Endothelial cell of umbilical vein (primary cell): ENCODE measurements around the gene DOCK1. TPM values are rescaled to one million over a fixed set of nuclear protein-coding genes. Genes with fewer than 3 reads are reported as not detected.

Source experiments
- BruUV-seq: library from RNA; stranded (reverse); fragments of 400-500 nt; replicated peaks from 2 replicates; lab custom pipeline; 2021; lab: Mats Ljungman, UMichigan
- CTCF ChIA-PET: fragments of 300-600, 350-600 bp; sonication (Branson Sonifier 250); formaldehyde crosslinking; loops from one replicate; lab custom pipeline; 2021; ENCODE audit warnings: antibody characterized with exemption, inconsistent platforms; lab: Charles Lee
- POLR2A ChIA-PET: fragments of 300-600, 350-600 bp; sonication (Branson Sonifier 250); formaldehyde crosslinking; loops from one replicate; lab custom pipeline; 2021; ENCODE audit warnings: antibody characterized with exemption, inconsistent platforms; lab: Charles Lee
- DNase-seq: peaks from one replicate; pipeline ENCODE4 v3.0.0-alpha.2; 2011; ENCODE audit warnings: low read depth, low spot score
- FAIRE-seq: peaks from 2 replicates; lab custom pipeline; 2011; peaks lifted over from hg19 to GRCh38; lab: Jason Lieb, UNC
- H2AFZ ChIP-seq: 2 replicates; pipeline ENCODE4 v1.6.0; 2012; ENCODE audit warnings: low read depth, low read length, control low read depth, inconsistent platforms
- H3K27ac ChIP-seq: 2 replicates; pipeline ENCODE4 v1.5.1; 2011; ENCODE audit warnings: low read depth, mild to moderate bottlenecking, control low read depth, low read length, moderate library complexity; ENCODE audit not compliant: insufficient read depth
- H3K27me3 ChIP-seq, 2 experiments: 2 replicates each; pipeline versions ENCODE4 v1.6.0 to v1.6.1; 2011; ENCODE audit warnings: low read length in 2 of 2, mixed read lengths in 1 of 2; ENCODE audit not compliant: control insufficient read depth in 2 of 2, insufficient read depth in 2 of 2
- H3K36me3 ChIP-seq, 2 experiments: 2 replicates in 1 of 2; 3 replicates in 1 of 2; pipeline ENCODE4 v1.5.1; 2011; ENCODE audit warnings: low read length in 2 of 2, mild to moderate bottlenecking in 1 of 2, moderate library complexity in 1 of 2; ENCODE audit not compliant: control insufficient read depth in 2 of 2, insufficient read depth in 2 of 2; ENCODE audit errors: extremely low read depth in 1 of 2
- H3K4me1 ChIP-seq: 3 replicates; pipeline ENCODE4 v1.5.1; 2011; ENCODE audit warnings: mild to moderate bottlenecking, low read length; ENCODE audit not compliant: control insufficient read depth, insufficient read depth; ENCODE audit errors: extremely low read depth
- H3K4me2 ChIP-seq: 2 replicates; pipeline ENCODE4 v1.6.1; 2011; ENCODE audit warnings: low read length, control low read depth, mixed read lengths; ENCODE audit not compliant: insufficient read depth
- H3K4me3 ChIP-seq, 3 experiments: fragments of 200-600 bp in 1 of 3; sonication (generic), shearing (Covaris generic) in 1 of 3; replicated peaks in 1 of 3; 2 replicates each; pipeline ENCODE4 v1.5.1; 2011 to 2016; ENCODE audit warnings: control low read depth in 3 of 3, low read length in 3 of 3, mild to moderate bottlenecking in 2 of 3, inconsistent platforms in 1 of 3, low read depth in 1 of 3, moderate library complexity in 1 of 3; ENCODE audit not compliant: insufficient read depth in 1 of 3
- H3K79me2 ChIP-seq: 2 replicates; pipeline ENCODE4 v1.6.0; 2012; ENCODE audit warnings: low read length, inconsistent platforms; ENCODE audit not compliant: control insufficient read depth, insufficient read depth
- H3K9ac ChIP-seq: replicated peaks from 2 replicates; pipeline ENCODE3; 2011; ENCODE audit warnings: low read length, control low read depth; ENCODE audit not compliant: insufficient read depth; ENCODE audit errors: extremely low read depth
- H3K9me1 ChIP-seq: replicated peaks from 3 replicates; pipeline ENCODE4 v1.6.0; 2011; ENCODE audit warnings: mild to moderate bottlenecking, low read length; ENCODE audit not compliant: control insufficient read depth, insufficient read depth; ENCODE audit errors: extremely low read depth
- H3K9me3 ChIP-seq: replicated peaks from 2 replicates; pipeline ENCODE4 v1.5.1; 2012; ENCODE audit warnings: low read length, inconsistent platforms; ENCODE audit not compliant: control insufficient read depth, insufficient read depth
- H4K20me1 ChIP-seq: replicated peaks from 2 replicates; pipeline ENCODE3; 2011; ENCODE audit warnings: mild to moderate bottlenecking, low read length; ENCODE audit not compliant: control insufficient read depth, insufficient read depth; ENCODE audit errors: extremely low read depth
- EZH2 ChIP-seq: IDR thresholded peaks from 2 replicates; pipeline ENCODE4 v1.6.1; 2012; ENCODE audit warnings: borderline replicate concordance, low read depth, mild to moderate bottlenecking, moderate library complexity, low read length, inconsistent platforms; ENCODE audit not compliant: severe bottlenecking
- FOS ChIP-seq: IDR thresholded peaks from 2 replicates; pipeline ENCODE4 v1.6.1; 2011; ENCODE audit warnings: mild to moderate bottlenecking, low read length, moderate library complexity, borderline replicate concordance; ENCODE audit not compliant: insufficient read depth
- GATA2 ChIP-seq: IDR thresholded peaks from 2 replicates; pipeline ENCODE4 v1.7.0; 2011; ENCODE audit warnings: low read depth, mild to moderate bottlenecking, moderate library complexity, mixed read lengths, low read length; ENCODE audit not compliant: insufficient read length, insufficient read depth
- JUN ChIP-seq: IDR thresholded peaks from 2 replicates; pipeline ENCODE4 v1.6.1; 2011; ENCODE audit warnings: borderline replicate concordance, low read depth; ENCODE audit not compliant: insufficient read length, insufficient read depth
- MYC ChIP-seq: IDR thresholded peaks from one replicate; pipeline ENCODE4 v1.6.1; 2011; ENCODE audit warnings: mild to moderate bottlenecking, low read depth, low read length
- POLR2A ChIP-seq: IDR thresholded peaks from 2 replicates; pipeline ENCODE4 v1.6.1; 2012; ENCODE audit warnings: low read depth, mild to moderate bottlenecking, control low read depth, low read length
- POLR2AphosphoS5 ChIP-seq: IDR thresholded peaks from 2 replicates; pipeline ENCODE4 v1.6.1; 2012; ENCODE audit warnings: low read depth, mild to moderate bottlenecking, control low read depth, low read length, moderate library complexity; ENCODE audit not compliant: insufficient read depth
- dilution Hi-C: fragments of 300-500 bp; cut with MboI; formaldehyde crosslinking; loops from one replicate; pipeline ENCODE4 v1.15.0; 2019; ENCODE audit warnings: low sequenced_read_pairs; ENCODE audit not compliant: extremely low pct_ligation_motif_present
- intact Hi-C: fragments of 100-400 bp; cut with micrococcal nuclease; formaldehyde crosslinking; loops from one replicate; pipeline ENCODE4 v1.10.0; 2022
- polyA plus RNA-seq, 4 experiments: library from polyadenylated mRNA; depleted of rRNA in 3 of 4; stranded (reverse) in 3 of 4; unstranded in 1 of 4; fragments of >200 nt; gene quantifications; 2 replicates each; pipeline versions ENCODE4 v1.2.1 to v1.2.3, GENCODE V29; 2011 to 2012; ENCODE audit warnings: missing spikeins in 1 of 4
- total RNA-seq: library from RNA; stranded (reverse); gene quantifications from 2 replicates; pipeline ENCODE4 v1.2.3, GENCODE V29; 2021
- TF ChIP-seq, protein P1 (sequence below): IDR thresholded peaks from 2 replicates; pipeline ENCODE4 v1.6.1; 2011; ENCODE audit not compliant: insufficient read depth, insufficient read length
- TF ChIP-seq, protein P2 (sequence below), 2 donors: IDR thresholded peaks; 1 replicate in 1 of 2; 2 replicates in 1 of 2; pipeline ENCODE4 v1.5.1; 2011; ENCODE audit warnings: low read length in 2 of 2, mild to moderate bottlenecking in 2 of 2, moderate library complexity in 2 of 2, control low read depth in 1 of 2, inconsistent platforms in 1 of 2, low read depth in 1 of 2; ENCODE audit not compliant: insufficient read depth in 1 of 2; ENCODE audit errors: extremely low read depth in 1 of 2

Gene DOCK1
- total and polyA plus RNA-seq, 2 donors (not counting 3 experiments of a cell fraction or from before 2014, with no cell fraction given), result 22.5 to 83.1 TPM

- no peak overlapping the region for H3K27ac ChIP-seq
- H3K36me3 ChIP-seq, result peaks cover 0 to 2% of the 10 kb centered on the region in 2 experiments
- no peaks in the 10 kb centered on the region for H3K9me3 ChIP-seq
- ChIA-PET CTCF (interaction anchor here (1.2 kb wide), 1 partner anchor 36 kb away, joined by 4 read pairs; no protein-coding TSS in a partner anchor), POLR2A (no interaction called here)
- BruUV-seq, result no TSS peak
- H3K9ac ChIP-seq, result no peak overlapping the region
- dilution Hi-C loops, result no loop called here
- no peaks in the 10 kb centered on the region for H4K20me1 ChIP-seq
- no peaks in the 10 kb centered on the region for H3K9me1 ChIP-seq
- no peak overlapping the region for H3K4me3 ChIP-seq
- no peak for FAIRE-seq
- intact Hi-C loops, result no loop called here
- no peak overlapping the region for H2AFZ ChIP-seq
- no peak overlapping the region for H3K4me2 ChIP-seq
- H3K79me2 ChIP-seq, result no peaks in the 10 kb centered on the region
- H3K4me1 ChIP-seq, result no peaks in the 10 kb centered on the region
- no peak for DNase-seq
- no peaks in the 10 kb centered on the region for H3K27me3 ChIP-seq
- TF ChIP-seq FOS (no peak), POLR2AphosphoS5 (no peak), EZH2 (no peak), POLR2A (no peak), JUN (no peak), MYC (no peak), GATA2 (no peak)
- TF ChIP-seq, protein P1, sequence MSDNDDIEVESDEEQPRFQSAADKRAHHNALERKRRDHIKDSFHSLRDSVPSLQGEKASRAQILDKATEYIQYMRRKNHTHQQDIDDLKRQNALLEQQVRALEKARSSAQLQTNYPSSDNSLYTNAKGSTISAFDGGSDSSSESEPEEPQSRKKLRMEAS, result no peak
- TF ChIP-seq, protein P2, sequence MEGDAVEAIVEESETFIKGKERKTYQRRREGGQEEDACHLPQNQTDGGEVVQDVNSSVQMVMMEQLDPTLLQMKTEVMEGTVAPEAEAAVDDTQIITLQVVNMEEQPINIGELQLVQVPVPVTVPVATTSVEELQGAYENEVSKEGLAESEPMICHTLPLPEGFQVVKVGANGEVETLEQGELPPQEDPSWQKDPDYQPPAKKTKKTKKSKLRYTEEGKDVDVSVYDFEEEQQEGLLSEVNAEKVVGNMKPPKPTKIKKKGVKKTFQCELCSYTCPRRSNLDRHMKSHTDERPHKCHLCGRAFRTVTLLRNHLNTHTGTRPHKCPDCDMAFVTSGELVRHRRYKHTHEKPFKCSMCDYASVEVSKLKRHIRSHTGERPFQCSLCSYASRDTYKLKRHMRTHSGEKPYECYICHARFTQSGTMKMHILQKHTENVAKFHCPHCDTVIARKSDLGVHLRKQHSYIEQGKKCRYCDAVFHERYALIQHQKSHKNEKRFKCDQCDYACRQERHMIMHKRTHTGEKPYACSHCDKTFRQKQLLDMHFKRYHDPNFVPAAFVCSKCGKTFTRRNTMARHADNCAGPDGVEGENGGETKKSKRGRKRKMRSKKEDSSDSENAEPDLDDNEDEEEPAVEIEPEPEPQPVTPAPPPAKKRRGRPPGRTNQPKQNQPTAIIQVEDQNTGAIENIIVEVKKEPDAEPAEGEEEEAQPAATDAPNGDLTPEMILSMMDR (IDR thresholded peaks at IDR 0.05; ENCODE audit: extremely low read depth in 1 of 2, insufficient read depth in 1 of 2, low read depth in 1 of 2, low read length in 2 of 2), result no peak
Observed at GRCh38 chr10:127279334-127279774, 374.1 kb downstream of the DOCK1 start.
